Skeletal muscle cell (primary cell): ENCODE results near the gene DUSP22.

Experiments used
- DNase-seq: peaks from one replicate; pipeline ENCODE4 v3.0.0-alpha.2; 2010; ENCODE audit warnings: low read depth
- H3K4me3 ChIP-seq: 2 replicates; pipeline ENCODE4 v1.5.1; 2011; ENCODE audit warnings: low read depth, mild to moderate bottlenecking, control low read depth, low read length, moderate library complexity

DUSP22 gene

GRCh38 chr6:294656-295565, 2.6 kb downstream of the DUSP22 start:
- no peak for DNase-seq
- H3K4me3 ChIP-seq = no peak overlapping the region

- DNase-seq = no peak
- H3K4me3 ChIP-seq = no peak overlapping the region
Observed at GRCh38 chr6:296151-297122, 4.2 kb downstream of the DUSP22 start.

- DNase-seq = no peak
- no peak overlapping the region for H3K4me3 ChIP-seq
Observed at GRCh38 chr6:297571-298232, 5.4 kb downstream of the DUSP22 start.

- no peak for DNase-seq
- H3K4me3 ChIP-seq = no peak overlapping the region
Observed at GRCh38 chr6:298233-299103, 6.2 kb downstream of the DUSP22 start.

- H3K4me3 ChIP-seq = no peak overlapping the region
- peak; percentile 33 for DNase-seq
Observed at GRCh38 chr6:299104-299980, 7.1 kb downstream of the DUSP22 start.

- no peak overlapping the region for H3K4me3 ChIP-seq
- DNase-seq = no peak
Observed at GRCh38 chr6:300026-300425, 7.7 kb downstream of the DUSP22 start.

GRCh38 chr6:300494-301198, 8.4 kb downstream of the DUSP22 start:
- DNase-seq = no peak
- no peak overlapping the region for H3K4me3 ChIP-seq

GRCh38 chr6:301526-301925, 9.2 kb downstream of the DUSP22 start:
- DNase-seq = no peak
- H3K4me3 ChIP-seq = no peak overlapping the region

- no peak overlapping the region for H3K4me3 ChIP-seq
- DNase-seq = no peak
Observed at GRCh38 chr6:301929-302705, 9.8 kb downstream of the DUSP22 start.

- DNase-seq = no peak
- H3K4me3 ChIP-seq = no peak overlapping the region
Observed at GRCh38 chr6:302760-303159, 10.5 kb downstream of the DUSP22 start.

- no peak for DNase-seq
- H3K4me3 ChIP-seq = no peak overlapping the region
Observed at GRCh38 chr6:303263-303662, 11.0 kb downstream of the DUSP22 start.

- no peak overlapping the region for H3K4me3 ChIP-seq
- DNase-seq = no peak
Observed at GRCh38 chr6:303948-304558, 11.8 kb downstream of the DUSP22 start.

GRCh38 chr6:304833-305370, 12.6 kb downstream of the DUSP22 start:
- H3K4me3 ChIP-seq = no peak overlapping the region
- no peak for DNase-seq

GRCh38 chr6:305371-306206, 13.3 kb downstream of the DUSP22 start:
- no peak overlapping the region for H3K4me3 ChIP-seq
- DNase-seq = no peak

- H3K4me3 ChIP-seq = no peak overlapping the region
- no peak for DNase-seq
Observed at GRCh38 chr6:306641-307061, 14.4 kb downstream of the DUSP22 start.
